Stimulated activated CD4-positive, alpha-beta T cell treated with anti-CD3 and anti-CD28 coated beads, Interleukin-4, amount 100 ng/mL, for 4 hours (primary cell): Measurements from ENCODE around the gene KRT82.
"Not testable (repeated sequence)": the region's sequence is repeated elsewhere in the genome, so short reads cannot be mapped to it uniquely, and the experiment has no call there.

Experiments
- DNase-seq, 2 experiments: peaks; one replicate each; pipeline ENCODE4 v3.0.0-alpha.2; 2020

KRT82 gene

GRCh38 chr12:52405922-52406385 is at the start of gene KRT82:
Gene KRT82, minus strand, starts transcription at chr12:52406335. Its CDS starts 58 bp downstream, at chr12:52406277.
- DNase-seq, result no peak

DNA sequence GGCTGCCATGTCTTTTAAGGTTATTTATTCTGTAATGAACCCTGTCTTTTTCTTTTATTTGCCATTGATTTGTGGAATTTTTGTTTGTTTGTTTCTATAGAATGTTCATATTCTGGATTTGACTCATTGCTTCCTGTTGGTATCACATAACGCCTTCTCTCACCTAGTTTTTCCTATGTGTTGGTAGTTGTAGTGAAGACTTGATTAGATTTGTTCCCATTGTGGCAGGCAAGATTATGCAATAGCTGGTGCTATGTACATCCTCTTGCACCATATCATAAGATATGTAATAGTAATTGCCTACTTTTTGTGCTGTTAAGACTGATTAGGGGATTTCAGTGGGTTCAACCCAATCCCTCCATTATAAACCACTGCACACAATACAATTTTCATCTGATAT is 49.7 kb upstream of the KRT82 start:
- DNase-seq, result no peak

DNA sequence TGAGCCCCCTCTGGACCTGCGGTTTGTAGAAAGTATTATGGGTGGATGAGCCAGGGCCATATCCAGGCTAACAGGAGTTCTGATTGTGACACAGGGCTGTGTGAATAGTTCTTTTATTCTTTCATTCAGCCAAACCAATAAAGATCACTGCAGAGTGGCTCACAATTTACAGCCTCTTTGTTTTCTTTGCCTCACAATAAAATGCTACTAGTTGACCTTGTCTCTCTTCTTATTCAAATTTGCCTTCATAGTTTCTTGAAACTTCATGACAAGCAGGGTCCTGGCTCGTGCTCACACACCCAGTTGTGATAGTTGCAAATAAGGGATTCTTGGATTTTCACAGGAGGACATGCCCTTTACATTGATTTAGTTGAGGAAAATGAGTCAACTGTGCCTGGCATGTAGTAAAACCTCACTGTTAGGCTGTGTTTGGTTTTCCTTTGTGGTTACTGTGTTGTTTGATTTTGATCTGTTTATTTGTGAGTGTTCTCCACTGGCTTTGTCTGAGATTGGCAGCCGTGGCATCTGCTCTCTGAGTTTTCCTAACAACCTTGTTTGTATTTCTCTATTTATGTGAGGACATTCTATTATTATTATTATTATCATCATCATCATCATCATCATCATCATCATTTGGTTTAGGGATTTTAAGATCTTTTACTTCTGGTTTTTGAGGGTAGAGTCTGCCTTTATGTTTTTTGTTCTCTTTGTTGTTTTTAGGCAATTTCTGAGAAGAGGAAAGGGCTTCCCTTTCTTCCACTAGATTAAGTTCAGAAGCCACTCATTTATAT is 48.5 kb upstream of the KRT82 start:
- DNase-seq, result no peak

- DNase-seq, result no peak
Observed at GRCh38 chr12:52452101-52452500, 46.0 kb upstream of the KRT82 start, which contains the start of gene KRT6B. Gene KRT6B, minus strand, starts transcription at chr12:52452146. Its CDS starts 68 bp downstream, at chr12:52452078.

GRCh38 chr12:52448228-52448627 is 42.1 kb upstream of the KRT82 start:
- no peak for DNase-seq

GRCh38 chr12:52447196-52447595 is 41.1 kb upstream of the KRT82 start:
- DNase-seq, result not testable (repeated sequence)

DNA sequence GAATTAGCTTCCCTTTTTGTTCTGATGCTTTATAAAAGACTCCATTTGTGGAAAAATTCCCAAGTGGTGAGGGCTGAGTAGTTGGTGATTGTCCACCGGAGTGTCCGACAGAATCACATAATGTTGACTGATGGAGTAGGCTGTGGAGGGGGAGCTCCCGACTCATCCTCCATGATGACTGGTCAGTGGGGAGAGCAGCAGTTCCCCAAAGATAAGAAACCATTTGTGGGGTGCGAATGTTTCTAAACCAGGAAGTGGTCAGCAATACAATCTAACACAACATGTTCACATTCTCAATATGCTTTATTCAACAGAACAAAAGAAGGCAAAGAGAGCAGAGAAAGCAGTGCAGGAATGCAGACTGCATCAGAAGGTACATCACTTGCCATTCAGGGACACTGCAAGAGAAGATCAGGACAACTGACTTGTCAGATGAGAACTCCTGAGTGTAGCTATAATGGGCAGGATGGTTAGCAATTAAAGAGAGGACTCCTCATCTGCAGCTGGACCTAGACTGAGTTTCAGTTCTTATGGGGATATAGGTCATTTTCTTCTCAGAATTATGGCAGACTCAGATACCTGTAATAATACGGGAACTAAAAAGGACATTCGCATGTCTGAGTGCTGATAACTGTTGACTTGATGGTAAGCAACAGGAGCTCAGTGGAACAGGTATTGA is 40.4 kb upstream of the KRT82 start:
- no peak for DNase-seq

DNA sequence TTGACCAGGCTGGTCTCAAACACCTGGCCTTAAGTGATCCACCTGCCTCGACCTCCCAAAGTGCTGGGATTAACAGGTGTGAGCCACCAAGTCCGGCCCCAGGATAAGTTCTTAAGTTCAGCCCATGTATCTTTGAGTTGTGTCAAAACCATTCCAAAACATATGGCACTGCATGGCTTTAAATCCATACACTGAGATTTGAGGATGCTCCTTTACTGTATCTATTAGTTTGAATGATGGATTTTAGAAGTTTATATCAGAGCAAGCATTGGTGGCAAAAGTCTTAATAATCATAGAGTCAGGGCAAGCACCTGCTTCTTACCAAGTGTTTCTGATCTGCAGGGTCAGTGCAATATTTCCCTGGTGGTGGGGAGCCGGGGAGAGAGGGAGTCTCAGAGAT is 39.7 kb upstream of the KRT82 start:
- DNase-seq, result no peak

GRCh38 chr12:52444647-52445595 is 38.8 kb upstream of the KRT82 start:
- DNase-seq, result no peak

- no peak for DNase-seq
Observed at GRCh38 chr12:52443966-52444365, 37.8 kb upstream of the KRT82 start.

- DNase-seq, result no peak
Observed at GRCh38 chr12:52442600-52443061, 36.5 kb upstream of the KRT82 start.

DNA sequence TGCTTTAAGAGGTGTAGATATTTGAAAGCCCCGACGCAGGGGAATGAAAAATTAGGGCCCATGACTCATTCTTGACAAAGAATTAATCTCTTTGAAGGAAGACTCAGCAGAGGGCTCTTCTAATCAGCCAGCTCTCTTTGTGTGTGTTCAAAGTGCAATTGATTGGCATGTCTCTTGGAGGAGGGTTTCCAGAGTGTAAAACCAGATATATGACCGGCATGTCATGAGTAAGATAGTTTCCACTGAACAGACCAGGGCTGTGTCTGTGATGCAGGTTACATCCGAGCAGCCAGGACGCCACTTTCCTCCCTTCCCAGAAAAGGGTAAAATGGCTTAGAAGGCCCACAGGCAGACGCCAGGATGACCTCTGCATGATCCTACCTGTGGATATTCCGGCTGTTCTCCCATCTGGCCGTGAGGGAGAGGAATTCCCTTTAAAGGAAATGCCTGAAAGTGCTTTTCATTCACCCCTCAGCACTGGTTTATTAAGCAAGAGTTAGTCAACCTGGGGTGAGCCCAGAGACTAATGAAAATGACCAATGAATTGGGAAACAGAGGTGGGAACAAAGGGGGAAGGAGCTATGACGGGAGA is 35.3 kb upstream of the KRT82 start:
- DNase-seq, result no peak

GRCh38 chr12:52440821-52441319 is 34.7 kb upstream of the KRT82 start:
- DNase-seq, result no peak

DNA sequence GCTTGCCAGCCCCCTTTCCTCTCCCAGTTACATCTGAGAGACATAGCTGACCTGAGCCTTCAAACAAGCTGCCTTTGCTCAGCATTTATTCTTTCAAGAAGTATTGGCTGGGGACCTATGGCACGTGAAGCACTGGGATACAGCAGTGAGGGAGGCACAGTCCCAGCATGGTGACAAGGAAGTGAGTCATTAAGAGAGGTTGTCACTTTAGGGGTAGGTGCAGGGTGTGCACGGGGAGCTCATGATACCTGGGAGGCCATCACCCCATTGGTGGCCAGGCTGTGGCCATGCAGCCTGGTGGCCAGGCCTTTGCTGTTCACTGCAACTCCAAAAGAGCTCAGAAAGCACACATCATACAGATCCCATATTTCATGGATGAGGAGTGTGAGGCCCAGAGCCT is 33.7 kb upstream of the KRT82 start:
- DNase-seq, result no peak

DNA sequence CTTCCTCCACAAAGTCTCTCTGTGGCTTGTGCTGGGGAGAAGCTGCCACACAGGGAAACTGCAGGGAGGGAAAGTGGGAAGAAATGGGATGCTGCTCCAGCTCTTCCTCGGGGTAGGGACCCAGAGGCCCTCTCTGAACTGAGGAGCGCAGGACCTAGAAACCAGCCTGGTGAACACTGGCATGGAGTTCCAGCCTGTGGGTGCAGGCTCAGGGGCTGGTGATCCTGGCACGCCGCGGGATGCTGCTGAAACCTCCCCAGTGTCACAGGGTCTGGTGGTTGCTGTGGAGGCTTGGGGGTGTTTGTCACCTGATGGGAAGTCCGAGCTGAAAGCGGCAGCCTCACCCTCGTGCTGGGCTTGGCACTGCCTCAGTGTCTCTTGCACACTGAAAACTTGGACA is 33.3 kb upstream of the KRT82 start:
- DNase-seq, result no peak

GRCh38 chr12:52438305-52439301 is 32.5 kb upstream of the KRT82 start:
- no peak for DNase-seq

DNA sequence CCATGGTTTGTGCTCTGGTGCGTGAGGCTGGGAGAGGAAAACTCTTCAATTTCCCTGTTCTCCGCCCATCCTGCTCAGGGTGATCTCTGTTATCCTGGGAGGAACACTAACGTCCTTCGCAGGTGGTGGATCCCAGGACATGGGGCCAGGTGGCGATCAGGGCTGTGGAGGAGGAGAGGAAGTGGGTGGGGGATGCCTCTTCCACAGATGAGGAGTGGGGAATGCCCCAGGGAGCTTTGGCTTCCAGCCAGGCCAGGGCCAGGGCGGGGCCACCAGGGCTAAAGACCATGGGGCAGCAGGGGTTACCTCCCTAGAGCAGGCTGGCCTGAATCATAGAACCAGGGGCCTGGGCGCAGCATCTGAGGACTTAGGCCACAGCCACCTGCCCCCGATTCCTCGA is 31.4 kb upstream of the KRT82 start:
- DNase-seq, result no peak

DNA sequence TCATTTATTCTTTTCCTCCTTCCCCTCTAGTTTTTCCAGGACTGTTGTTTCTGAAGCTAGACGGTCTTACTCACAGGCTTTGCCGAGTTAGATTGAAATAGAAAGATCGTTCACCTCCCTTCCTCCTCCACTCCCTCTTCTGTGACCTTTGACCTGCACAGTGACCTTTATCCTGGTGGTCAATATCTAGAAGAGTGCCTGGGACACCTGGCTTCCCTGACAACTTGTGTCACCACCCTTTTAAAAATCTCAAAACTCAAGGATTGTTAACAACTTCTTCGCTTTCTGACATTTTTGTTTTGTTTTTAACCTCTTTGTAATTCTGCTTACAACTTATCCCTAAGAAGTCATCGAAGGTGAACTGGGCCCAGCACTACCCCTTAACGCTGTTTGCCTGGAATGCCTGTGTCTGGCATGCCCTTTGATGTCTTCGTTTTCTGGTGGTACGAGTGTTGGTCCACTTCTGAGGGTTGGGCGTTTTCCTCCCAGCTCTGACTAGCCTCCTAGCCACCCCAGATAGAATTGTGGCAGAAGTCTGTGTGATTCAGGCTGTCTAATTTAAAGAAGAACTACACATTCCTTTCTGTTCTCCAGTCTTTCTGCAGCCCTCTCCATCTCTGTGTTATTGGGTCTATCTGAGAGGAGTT is 30.8 kb upstream of the KRT82 start:
- DNase-seq, result no peak

GRCh38 chr12:52436000-52436827 is 30.1 kb upstream of the KRT82 start:
- DNase-seq, result no peak

- no peak for DNase-seq
Observed at GRCh38 chr12:52435659-52435999, 29.5 kb upstream of the KRT82 start.
